ENCODE measurements around the gene FAM47E.

DNA sequence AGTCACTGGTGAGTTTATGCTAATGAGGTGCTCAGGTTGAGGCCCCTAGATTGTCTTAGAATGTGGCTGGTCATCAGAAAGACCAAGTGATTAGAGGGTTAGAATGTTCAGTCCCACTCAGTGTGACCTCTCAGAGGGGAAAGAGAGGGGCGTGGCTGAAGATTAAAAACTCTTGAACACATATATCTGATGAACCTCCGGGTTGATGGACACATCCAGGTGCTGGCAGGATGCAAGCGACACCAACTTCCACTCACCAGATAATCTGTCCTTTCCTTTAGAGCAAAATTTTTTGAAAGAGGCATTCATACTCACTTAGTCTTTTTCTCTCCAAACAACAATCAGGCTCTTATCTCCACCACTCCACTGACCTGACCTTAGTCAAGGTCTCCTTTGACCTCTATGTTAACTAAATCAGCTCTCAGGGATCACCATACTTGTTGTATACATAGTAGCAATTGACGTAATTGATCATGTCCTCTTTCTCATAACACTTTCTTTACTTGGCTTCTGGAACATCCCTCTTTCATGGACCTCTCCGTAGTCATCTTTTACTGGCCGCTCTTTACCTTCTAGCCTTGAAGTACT, 14.2 kb downstream of the FAM47E start:
- TF ChIP-seq, protein P1, sequence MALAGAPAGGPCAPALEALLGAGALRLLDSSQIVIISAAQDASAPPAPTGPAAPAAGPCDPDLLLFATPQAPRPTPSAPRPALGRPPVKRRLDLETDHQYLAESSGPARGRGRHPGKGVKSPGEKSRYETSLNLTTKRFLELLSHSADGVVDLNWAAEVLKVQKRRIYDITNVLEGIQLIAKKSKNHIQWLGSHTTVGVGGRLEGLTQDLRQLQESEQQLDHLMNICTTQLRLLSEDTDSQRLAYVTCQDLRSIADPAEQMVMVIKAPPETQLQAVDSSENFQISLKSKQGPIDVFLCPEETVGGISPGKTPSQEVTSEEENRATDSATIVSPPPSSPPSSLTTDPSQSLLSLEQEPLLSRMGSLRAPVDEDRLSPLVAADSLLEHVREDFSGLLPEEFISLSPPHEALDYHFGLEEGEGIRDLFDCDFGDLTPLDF (CRISPR knock-in tag; IDR thresholded peaks at IDR 0.05), result no peak
- TF ChIP-seq ZNF850 (CRISPR knock-in tag; conservative IDR thresholded peaks at IDR 0.05), result no peak
- no peak for TF ChIP-seq ETV6 (CRISPR knock-in tag; conservative IDR thresholded peaks at IDR 0.05)
- TF ChIP-seq POLR2A (IDR thresholded peaks at IDR 0.05; ENCODE audit: insufficient read depth in 1 of 2, low read depth in 2 of 2, low read length in 2 of 2), result no peak
- TF ChIP-seq SP5 (CRISPR knock-in tag; IDR thresholded peaks at IDR 0.05; ENCODE audit: borderline replicate concordance, low read depth), result no peak
